Measurements from ENCODE around the gene ABCA2.

ABCA2 gene

DNA sequence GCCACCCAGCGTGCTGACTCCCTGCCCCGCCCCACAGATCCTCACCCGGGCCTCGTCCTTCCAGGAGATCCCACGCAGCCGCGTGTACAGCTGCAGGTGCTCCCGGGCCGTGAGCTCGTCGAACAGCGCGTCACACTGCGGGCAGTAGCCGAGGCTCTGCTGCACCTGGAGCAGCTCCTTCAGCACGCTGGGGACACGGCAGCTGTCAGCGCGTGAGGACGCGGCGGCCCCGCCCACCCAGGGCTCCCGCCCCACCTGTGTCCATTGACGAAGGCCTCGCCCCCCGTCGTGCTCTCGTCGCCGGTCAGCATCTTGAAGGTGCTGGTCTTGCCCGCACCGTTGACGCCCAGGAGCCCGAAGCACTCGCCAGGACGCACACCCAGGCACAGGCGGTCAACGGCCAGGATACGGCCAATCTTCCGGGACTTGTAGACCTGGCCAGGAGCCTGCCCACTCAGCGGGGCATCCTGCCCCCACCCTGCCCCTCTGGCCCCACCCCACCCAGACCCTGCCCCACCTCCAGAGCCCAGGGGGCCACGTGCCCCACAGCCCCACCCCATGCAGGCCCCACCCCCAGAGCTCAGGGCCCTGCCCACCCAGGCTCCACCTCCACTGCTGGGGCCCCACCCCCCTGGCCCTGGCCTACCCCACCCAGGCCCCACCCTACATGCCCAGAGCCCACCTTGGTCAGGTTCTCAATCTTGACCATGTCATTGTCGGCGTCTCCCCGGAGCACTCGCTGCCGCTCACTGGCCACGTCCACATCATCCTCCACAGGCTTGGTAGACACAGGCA, 17.9 kb downstream of the ABCA2 start:
- TF ChIP-seq, protein P1, sequence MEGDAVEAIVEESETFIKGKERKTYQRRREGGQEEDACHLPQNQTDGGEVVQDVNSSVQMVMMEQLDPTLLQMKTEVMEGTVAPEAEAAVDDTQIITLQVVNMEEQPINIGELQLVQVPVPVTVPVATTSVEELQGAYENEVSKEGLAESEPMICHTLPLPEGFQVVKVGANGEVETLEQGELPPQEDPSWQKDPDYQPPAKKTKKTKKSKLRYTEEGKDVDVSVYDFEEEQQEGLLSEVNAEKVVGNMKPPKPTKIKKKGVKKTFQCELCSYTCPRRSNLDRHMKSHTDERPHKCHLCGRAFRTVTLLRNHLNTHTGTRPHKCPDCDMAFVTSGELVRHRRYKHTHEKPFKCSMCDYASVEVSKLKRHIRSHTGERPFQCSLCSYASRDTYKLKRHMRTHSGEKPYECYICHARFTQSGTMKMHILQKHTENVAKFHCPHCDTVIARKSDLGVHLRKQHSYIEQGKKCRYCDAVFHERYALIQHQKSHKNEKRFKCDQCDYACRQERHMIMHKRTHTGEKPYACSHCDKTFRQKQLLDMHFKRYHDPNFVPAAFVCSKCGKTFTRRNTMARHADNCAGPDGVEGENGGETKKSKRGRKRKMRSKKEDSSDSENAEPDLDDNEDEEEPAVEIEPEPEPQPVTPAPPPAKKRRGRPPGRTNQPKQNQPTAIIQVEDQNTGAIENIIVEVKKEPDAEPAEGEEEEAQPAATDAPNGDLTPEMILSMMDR (IDR thresholded peaks at IDR 0.05; ENCODE audit: insufficient read depth, low read length, poor library complexity, severe bottlenecking): no peak
- no peak for TF ChIP-seq EZH2phosphoT487 (conservative IDR thresholded peaks at IDR 0.05; ENCODE audit: low read length)
- Histone ChIP-seq H3K9me2 (replicated peaks; ENCODE audit: insufficient read depth, low read length) (no peaks in the 10 kb centered on the region), H3K36me3 (ENCODE audit: low read length) (no peaks in the 10 kb centered on the region), H2AFZ (ENCODE audit: low read depth, low read length, severe bottlenecking) (no peak overlapping the region), H3K9me3 (ENCODE audit: insufficient read depth, low read length) (no peaks in the 10 kb centered on the region), H3K4me3 (ENCODE audit: insufficient read depth, low read length, poor library complexity, severe bottlenecking) (no peak overlapping the region), H3K27ac (ENCODE audit: low read depth, low read length) (no peak overlapping the region), H3F3A (ENCODE audit: insufficient read depth) (no peaks in the 10 kb centered on the region), H3K27me3 (ENCODE audit: low read length) (no peaks in the 10 kb centered on the region), H3K9ac (ENCODE audit: low read length) (no peak overlapping the region), H3K79me2 (ENCODE audit: insufficient read depth, low read length) (no peaks in the 10 kb centered on the region), H4K20me1 (ENCODE audit: low read depth, low read length) (no peaks in the 10 kb centered on the region), H3K4me2 (ENCODE audit: low read depth, low read length, poor library complexity, severe bottlenecking) (no peak overlapping the region)

DNA sequence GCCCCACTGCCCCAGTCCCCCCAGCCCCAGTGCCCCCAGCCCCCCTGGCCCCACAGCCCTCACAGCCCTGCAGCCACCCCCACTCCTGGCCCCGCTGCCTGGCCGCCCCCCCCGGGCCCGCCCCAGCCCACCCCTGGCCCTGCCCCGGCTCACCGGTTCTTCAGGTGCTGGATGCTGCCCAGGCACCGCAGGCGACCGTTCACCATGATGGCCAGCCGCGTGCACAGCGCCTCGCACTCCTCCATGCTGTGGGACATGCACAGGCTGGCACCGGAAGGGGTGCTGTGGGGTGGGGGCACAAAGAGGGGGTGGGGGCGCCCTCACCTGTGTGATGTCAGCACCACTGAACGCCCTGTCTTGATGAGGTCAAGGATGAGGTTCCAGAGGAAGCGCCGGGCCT, 18.8 kb downstream of the ABCA2 start:
- TF ChIP-seq, protein P1 (IDR thresholded peaks at IDR 0.05; ENCODE audit: insufficient read depth, low read length, poor library complexity, severe bottlenecking): no peak
- TF ChIP-seq EZH2phosphoT487 (conservative IDR thresholded peaks at IDR 0.05; ENCODE audit: low read length): no peak
- no peaks in the 10 kb centered on the region for H3K36me3 ChIP-seq (ENCODE audit: low read length)

DNA sequence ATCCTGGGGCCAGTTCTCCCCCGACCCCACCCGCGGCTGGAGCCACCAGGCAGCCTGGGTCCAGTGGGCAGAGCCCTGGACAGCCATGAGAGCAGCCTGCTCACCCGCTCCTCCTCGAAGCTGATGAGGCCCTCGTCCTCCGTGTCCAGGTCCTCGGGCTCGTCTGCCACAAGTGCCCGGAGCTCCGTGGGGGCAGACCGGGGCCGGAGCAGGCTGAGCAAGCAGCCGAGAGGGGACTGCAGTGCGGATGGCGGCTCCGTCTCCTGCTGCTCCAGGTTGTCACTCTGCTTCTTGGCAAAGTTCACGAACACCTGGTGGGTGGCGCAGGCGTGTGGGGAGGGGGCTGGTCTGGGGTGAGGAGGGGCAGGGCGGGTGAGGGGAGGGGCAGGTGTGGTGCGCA, 19.7 kb downstream of the ABCA2 start:
- Histone ChIP-seq H3K9me3 (ENCODE audit: insufficient read depth, low read length) (no peaks in the 10 kb centered on the region), H3K27me3 (ENCODE audit: low read length) (no peaks in the 10 kb centered on the region), H3K36me3 (ENCODE audit: low read length) (no peaks in the 10 kb centered on the region), H3F3A (ENCODE audit: insufficient read depth) (no peaks in the 10 kb centered on the region), H3K9ac (ENCODE audit: low read length) (no peak overlapping the region), H2AFZ (ENCODE audit: low read depth, low read length, severe bottlenecking) (no peak overlapping the region), H3K79me2 (ENCODE audit: insufficient read depth, low read length) (no peaks in the 10 kb centered on the region), H3K4me2 (ENCODE audit: low read depth, low read length, poor library complexity, severe bottlenecking) (no peak overlapping the region), H3K27ac (ENCODE audit: low read depth, low read length) (no peak overlapping the region), H3K4me3 (ENCODE audit: insufficient read depth, low read length, poor library complexity, severe bottlenecking) (no peak overlapping the region), H4K20me1 (ENCODE audit: low read depth, low read length) (no peaks in the 10 kb centered on the region), H3K9me2 (replicated peaks; ENCODE audit: insufficient read depth, low read length) (no peaks in the 10 kb centered on the region)
- TF ChIP-seq EZH2phosphoT487 (conservative IDR thresholded peaks at IDR 0.05; ENCODE audit: low read length): no peak
- TF ChIP-seq, protein P1 (IDR thresholded peaks at IDR 0.05; ENCODE audit: insufficient read depth, low read length, poor library complexity, severe bottlenecking): no peak

More for the DNA sequence above, 18.8 kb downstream of the ABCA2 start:
- Histone ChIP-seq H4K20me1 (ENCODE audit: low read depth, low read length) (no peaks in the 10 kb centered on the region), H3K9me2 (replicated peaks; ENCODE audit: insufficient read depth, low read length) (no peaks in the 10 kb centered on the region), H3K79me2 (ENCODE audit: insufficient read depth, low read length) (no peaks in the 10 kb centered on the region), H3K9me3 (ENCODE audit: insufficient read depth, low read length) (no peaks in the 10 kb centered on the region), H2AFZ (ENCODE audit: low read depth, low read length, severe bottlenecking) (no peak overlapping the region), H3K27me3 (ENCODE audit: low read length) (no peaks in the 10 kb centered on the region), H3K4me3 (ENCODE audit: insufficient read depth, low read length, poor library complexity, severe bottlenecking) (no peak overlapping the region), H3F3A (ENCODE audit: insufficient read depth) (no peaks in the 10 kb centered on the region), H3K9ac (ENCODE audit: low read length) (no peak overlapping the region), H3K4me2 (ENCODE audit: low read depth, low read length, poor library complexity, severe bottlenecking) (no peak overlapping the region), H3K27ac (ENCODE audit: low read depth, low read length) (no peak overlapping the region)
